ENCODE measurements around the gene CNPY1. TPM values are rescaled to one million over a fixed set of nuclear protein-coding genes. Genes with fewer than 3 reads are reported as not detected.

The CNPY1 gene
- total and polyA plus RNA-seq, 2 of the 8 experiments (the other 6 are each of a cell fraction or from before 2014, with no cell fraction given), result not detected

DNA sequence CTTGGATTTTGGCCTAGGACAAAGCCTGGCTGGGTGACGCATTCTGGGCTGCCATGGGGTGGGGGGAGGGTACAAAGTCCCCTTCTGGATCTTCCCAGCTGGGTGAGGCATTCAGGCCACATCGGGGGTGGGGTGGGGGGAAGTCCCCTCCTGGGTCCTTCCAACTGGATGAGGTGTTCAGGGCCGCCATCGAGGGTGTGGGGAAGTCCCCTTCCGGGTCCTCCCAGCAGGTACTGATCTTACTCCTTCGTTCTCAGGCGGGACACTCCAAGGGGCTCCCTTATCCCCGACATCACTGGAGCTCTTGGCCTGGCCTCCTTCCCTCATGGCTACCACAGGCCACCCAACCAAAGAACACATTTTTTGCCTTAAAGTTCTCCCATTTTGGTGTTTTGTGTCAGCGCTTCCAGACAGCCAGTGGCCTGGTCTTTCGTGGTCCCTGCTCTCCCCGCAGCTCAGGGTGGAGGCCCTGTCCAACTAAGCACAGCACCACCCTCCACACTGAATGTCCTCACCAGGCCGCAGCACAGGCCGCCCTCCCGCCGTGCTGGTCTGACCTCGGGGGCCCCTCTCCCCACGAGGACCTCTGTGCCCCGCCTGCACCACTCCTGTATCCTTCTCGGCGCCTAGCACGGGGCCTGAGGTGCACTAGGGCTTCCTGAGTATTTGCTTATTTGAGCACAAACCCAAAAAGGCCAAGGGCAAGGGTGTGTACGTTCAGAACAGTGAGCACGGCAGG lies 49.9 kb downstream of the CNPY1 start:
- H2BK15ac ChIP-seq (ENCODE audit: low read length), result no peak overlapping the region
- H4K5ac ChIP-seq (ENCODE audit: insufficient read length, low read depth, low read length), result no peak overlapping the region
- H2BK20ac ChIP-seq (ENCODE audit: low read length), result no peak overlapping the region
- DNase-seq (ENCODE audit: low read depth in 1 of 2, low spot score in 2 of 2), result no peak
- peaks cover 0 to 1% of the 10 kb centered on the region in 2 experiments for H4K20me1 ChIP-seq (replicated peaks in 1 of 2; ENCODE audit: control insufficient read depth in 1 of 2, insufficient read depth in 2 of 2, low read length in 2 of 2)
- H3K14ac ChIP-seq (ENCODE audit: insufficient read length), result no peak overlapping the region
- no peak overlapping the region for H2BK5ac ChIP-seq (ENCODE audit: low read depth, low read length)
- H3K9me3 ChIP-seq (ENCODE audit: insufficient read depth in 2 of 2, low read depth in 1 of 2, low read length in 1 of 2), result no peaks in the 10 kb centered on the region; a peak in 1 of 4 replicates
- no peak overlapping the region for H3K18ac ChIP-seq (ENCODE audit: extremely low read depth, low read length)
- no peaks in the 10 kb centered on the region for H3K79me2 ChIP-seq (ENCODE audit: control insufficient read depth in 1 of 2, insufficient read depth in 2 of 2, low read length in 2 of 2)
- no peaks in the 10 kb centered on the region for H3K36me3 ChIP-seq (ENCODE audit: control insufficient read depth in 2 of 4, insufficient read depth in 4 of 4, low read length in 3 of 4)
- ChIA-PET POLR2A (ENCODE audit: partially characterized antibody) (no interaction called here), CTCF (ENCODE audit: partially characterized antibody) (interaction anchor here (0.8 to 2.8 kb wide), 9 partner anchors 10 to 140 kb away, joined by 3 to 6 read pairs (median 3); no protein-coding TSS in a partner anchor)
- peak overlapping the region; percentile 19; the same call in 1 of the 2 replicates for H2BK12ac ChIP-seq (ENCODE audit: low read depth, low read length)
- no peak overlapping the region for H3K23ac ChIP-seq (ENCODE audit: insufficient read length)
- no peak overlapping the region for H3K9ac ChIP-seq (replicated peaks in 1 of 4; ENCODE audit: extremely low read depth in 1 of 4, low read depth in 3 of 4, low read length in 3 of 4)
- H3K27ac ChIP-seq (ENCODE audit: low read depth, low read length), result no peak overlapping the region
- no peaks in the 10 kb centered on the region for H3K79me1 ChIP-seq (ENCODE audit: low read depth, low read length)
- 84% methylated on average over 20 of the region's 23 CpGs; no CpG with 5 or more reads in 1 of the 2 experiments for WGBS, 2 experiments (ENCODE audit: extremely low coverage in 1 of 2, insufficient coverage in 1 of 2, insufficient read length in 1 of 2, insufficient replicate concordance in 2 of 2, low coverage in 1 of 2, low lambda C conversion rate in 2 of 2, missing lambda C conversion rate in 1 of 2)
- no peak overlapping the region for H2BK120ac ChIP-seq (replicated peaks; ENCODE audit: low read depth, low read length)
- H3K27me3 ChIP-seq (replicated peaks in 1 of 4; ENCODE audit: control insufficient read depth in 3 of 4, extremely low read depth in 1 of 4, insufficient read depth in 3 of 4, low read length in 3 of 4), result peaks cover 14 to 84% (median 59%) of the 10 kb centered on the region in 4 experiments
- H4K91ac ChIP-seq (replicated peaks; ENCODE audit: insufficient read length, low read length), result no peak overlapping the region
- H2AFZ ChIP-seq (ENCODE audit: low read length), result no peak overlapping the region
- H3K4me1 ChIP-seq (replicated peaks in 1 of 4; ENCODE audit: control insufficient read depth in 3 of 4, insufficient read depth in 4 of 4, low read length in 3 of 4), result peaks cover 0 to 12% (median 9%) of the 10 kb centered on the region in 4 experiments; a peak in 6 of 7 replicates
- H3K4me3 ChIP-seq (ENCODE audit: extremely low read depth in 1 of 4, insufficient read depth in 2 of 4, low read depth in 3 of 4, low read length in 4 of 4), result no peak overlapping the region
- no peaks in the 10 kb centered on the region for H3K23me2 ChIP-seq (ENCODE audit: low read depth, low read length)
- no peak overlapping the region for H4K8ac ChIP-seq (ENCODE audit: extremely low read depth, insufficient read depth, low read length)
- FAIRE-seq, result no peak
- no peak overlapping the region for H3K4me2 ChIP-seq (ENCODE audit: insufficient read depth in 1 of 2, low read depth in 2 of 2, low read length in 2 of 2)
- H3K4ac ChIP-seq (replicated peaks; ENCODE audit: insufficient read length, low read depth, low read length), result no peak overlapping the region
- H3K56ac ChIP-seq (replicated peaks; ENCODE audit: insufficient read length, low read depth, low read length), result no peak overlapping the region
- H2AK5ac ChIP-seq (ENCODE audit: low read depth, low read length), result no peak overlapping the region
- TF ChIP-seq SRF (IDR thresholded peaks at IDR 0.05; ENCODE audit: low read depth, low read length), result no peak
- no peak for TF ChIP-seq KDM1A (IDR thresholded peaks at IDR 0.05; ENCODE audit: borderline replicate concordance, low read length)
- TF ChIP-seq ASH2L (IDR thresholded peaks at IDR 0.05; ENCODE audit: low read length), result no peak
- TF ChIP-seq CTBP2 (IDR thresholded peaks at IDR 0.05; ENCODE audit: borderline replicate concordance, insufficient read depth, insufficient read length, low read length), result no peak
- no peak for TF ChIP-seq BCL11A (IDR thresholded peaks at IDR 0.05; ENCODE audit: low read depth in 2 of 2, low read length in 2 of 2)

All from H1 (cell line).